PC-3 (cell line): ENCODE data around the gene PRKCSH. TPM values are rescaled to one million over a fixed set of nuclear protein-coding genes. Genes with fewer than 3 reads are reported as not detected.

ENCODE experiments used
- ATAC-seq: fragments of 200-7000 bp; cut with Tn5 transposase; 2 replicates; pipeline ENCODE4 v1.9.1; 2020; ENCODE audit warnings: mild to moderate bottlenecking, moderate library complexity
- BruUV-seq: library from RNA; stranded (reverse); fragments of 400-500 nt; replicated peaks from 2 replicates; lab custom pipeline; 2021; lab: Mats Ljungman, UMichigan
- CTCF ChIA-PET: fragments of 300-600 bp; sonication (Branson Sonifier 250); formaldehyde crosslinking; loops from one replicate; lab custom pipeline; 2022; ENCODE audit warnings: antibody characterized with exemption; lab: Charles Lee
- POLR2A ChIA-PET: fragments of 300-600 bp; sonication (Branson Sonifier 250); formaldehyde crosslinking; loops from one replicate; lab custom pipeline; 2022; ENCODE audit warnings: antibody characterized with exemption; ENCODE audit not compliant: unreplicated experiment; lab: Charles Lee
- DNase-seq: peaks from one replicate; pipeline ENCODE4 v3.0.0-alpha.2; 2015
- H2AFZ ChIP-seq: fragments of 300-600 bp; sonication (generic); 2 replicates; pipeline ENCODE4 v1.6.0; 2016; ENCODE audit warnings: antibody characterized with exemption, low read length
- H3F3A ChIP-seq: fragments of 300-600 bp; sonication (generic); one replicate; pipeline ENCODE4 v1.6.0; 2017; ENCODE audit warnings: antibody characterized with exemption, low read length, control low read depth, mild to moderate bottlenecking; ENCODE audit not compliant: unreplicated experiment
- H3K27ac ChIP-seq: fragments of 300-600 bp; sonication (generic); 2 replicates; pipeline ENCODE4 v1.5.1; 2016; ENCODE audit warnings: mild to moderate bottlenecking, low read length
- H3K27me3 ChIP-seq: fragments of 300-600 bp; sonication (generic); 2 replicates; pipeline ENCODE4 v1.6.1; 2016; ENCODE audit warnings: low read length, mixed read lengths
- H3K36me3 ChIP-seq: fragments of 300-600 bp; sonication (generic); 2 replicates; pipeline ENCODE4 v1.6.1; 2016; ENCODE audit warnings: low read depth, mixed run types, low read length, mixed read lengths
- H3K4me1 ChIP-seq: fragments of 300-600 bp; sonication (generic); 2 replicates; pipeline ENCODE4 v1.5.1; 2016; ENCODE audit warnings: low read length; ENCODE audit not compliant: insufficient read depth
- H3K4me2 ChIP-seq: fragments of 300-600 bp; sonication (generic); 2 replicates; pipeline ENCODE4 v1.6.0; 2016; ENCODE audit warnings: low read length
- H3K4me3 ChIP-seq: fragments of 300-600 bp; sonication (generic); 2 replicates; pipeline ENCODE4 v1.5.1; 2016; ENCODE audit warnings: mild to moderate bottlenecking, low read length, mixed read lengths
- H3K79me2 ChIP-seq: fragments of 300-600 bp; sonication (generic); 2 replicates; pipeline ENCODE4 v1.6.1; 2017; ENCODE audit warnings: low read length, mixed read lengths
- H3K9ac ChIP-seq: fragments of 300-600 bp; sonication (generic); 2 replicates; pipeline ENCODE4 v1.6.0; 2016; ENCODE audit warnings: mild to moderate bottlenecking, low read length
- H3K9me2 ChIP-seq: fragments of 300-600 bp; sonication (generic); replicated peaks from 2 replicates; pipeline ENCODE4 v1.6.1; 2016; ENCODE audit warnings: mixed run types, low read length, mixed read lengths
- H3K9me3 ChIP-seq: fragments of 300-600 bp; sonication (generic); 2 replicates; pipeline ENCODE4 v1.6.1; 2016; ENCODE audit warnings: low read length, mixed read lengths
- H4K20me1 ChIP-seq: fragments of 300-600 bp; sonication (generic); 2 replicates; pipeline ENCODE4 v1.6.1; 2016; ENCODE audit warnings: low read length, mixed read lengths
- EZH2 ChIP-seq: fragments of 300-600 bp; sonication (generic); IDR thresholded peaks from one replicate; pipeline ENCODE4 v1.6.1; 2017; ENCODE audit warnings: antibody characterized with exemption, mild to moderate bottlenecking, low read length; ENCODE audit not compliant: unreplicated experiment
- EZH2phosphoT487 ChIP-seq: fragments of 300-600 bp; sonication (generic); IDR thresholded peaks from 2 replicates; pipeline ENCODE4 v1.6.1; 2018; ENCODE audit warnings: mild to moderate bottlenecking, antibody characterized with exemption, low read length, borderline replicate concordance
- intact Hi-C: fragments of 100-400 bp; cut with micrococcal nuclease; formaldehyde crosslinking; loops from 2 replicates; pipeline ENCODE4 v1.9.0; 2023
- total RNA-seq: library from RNA; depleted of rRNA; stranded (reverse); fragments of >200 nt; gene quantifications from 2 replicates; pipeline ENCODE4 v1.2.3, GENCODE V29; 2014
- TF ChIP-seq, protein P1 (sequence below): fragments of 300-600 bp; sonication (generic); conservative IDR thresholded peaks from 2 replicates; pipeline ENCODE4 v1.5.1; 2017; ENCODE audit warnings: antibody characterized with exemption, low read depth, mild to moderate bottlenecking, low read length

Gene PRKCSH
- total RNA-seq, 1 experiment from 2014 or later = 222 TPM

DNA sequence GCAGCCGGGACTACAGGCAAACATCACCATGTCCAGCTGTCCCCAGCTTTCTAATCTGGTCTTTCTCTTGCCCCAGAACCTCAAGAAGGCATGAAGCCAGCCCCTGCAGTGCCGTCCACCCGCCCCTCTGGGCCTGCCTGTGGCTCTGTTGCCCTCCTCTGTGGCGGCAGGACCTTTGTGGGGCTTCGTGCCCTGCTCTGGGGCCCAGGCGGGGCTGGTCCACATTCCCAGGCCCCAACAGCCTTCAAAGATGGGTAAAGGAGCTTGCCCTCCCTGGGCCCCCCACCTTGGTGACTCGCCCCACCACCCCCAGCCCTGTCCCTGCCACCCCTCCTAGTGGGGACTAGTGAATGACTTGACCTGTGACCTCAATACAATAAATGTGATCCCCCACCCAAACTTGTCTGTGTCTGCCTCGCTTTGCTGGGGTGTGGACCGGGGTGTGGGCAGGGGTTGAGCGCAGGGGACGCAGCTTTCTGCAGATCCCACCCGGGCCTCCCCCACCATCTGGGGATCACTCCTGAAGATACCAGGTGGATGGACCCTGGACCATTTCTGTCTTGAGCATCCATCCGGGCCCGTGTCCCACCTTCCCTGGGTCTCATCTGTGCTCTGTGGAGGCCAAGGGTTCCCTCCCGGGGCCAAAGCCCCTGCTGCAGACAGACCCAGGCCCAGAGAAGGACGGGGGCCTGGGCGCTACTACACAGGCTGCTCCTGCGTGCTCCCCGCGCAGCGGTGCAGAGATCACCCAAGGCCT is 15.3 kb downstream of the PRKCSH start:
- ChIA-PET POLR2A (no interaction called here), CTCF (no interaction called here)
- H4K20me1 ChIP-seq = no peaks in the 10 kb centered on the region
- DNase-seq (no peak), ATAC-seq (no peak)
- H3K27ac ChIP-seq = no peak overlapping the region
- H3K9me2 ChIP-seq = no peaks in the 10 kb centered on the region
- no peak overlapping the region for H3K4me2 ChIP-seq
- BruUV-seq = no TSS peak
- intact Hi-C loops = no loop called here
- H3K9ac ChIP-seq = no peak overlapping the region
- no peaks in the 10 kb centered on the region for H3F3A ChIP-seq
- H3K9me3 ChIP-seq = no peaks in the 10 kb centered on the region
- no peak overlapping the region for H2AFZ ChIP-seq
- no peaks in the 10 kb centered on the region for H3K79me2 ChIP-seq
- peaks cover 31% of the 10 kb centered on the region for H3K36me3 ChIP-seq
- TF ChIP-seq EZH2 (no peak), EZH2phosphoT487 (no peak)
- TF ChIP-seq, protein P1, sequence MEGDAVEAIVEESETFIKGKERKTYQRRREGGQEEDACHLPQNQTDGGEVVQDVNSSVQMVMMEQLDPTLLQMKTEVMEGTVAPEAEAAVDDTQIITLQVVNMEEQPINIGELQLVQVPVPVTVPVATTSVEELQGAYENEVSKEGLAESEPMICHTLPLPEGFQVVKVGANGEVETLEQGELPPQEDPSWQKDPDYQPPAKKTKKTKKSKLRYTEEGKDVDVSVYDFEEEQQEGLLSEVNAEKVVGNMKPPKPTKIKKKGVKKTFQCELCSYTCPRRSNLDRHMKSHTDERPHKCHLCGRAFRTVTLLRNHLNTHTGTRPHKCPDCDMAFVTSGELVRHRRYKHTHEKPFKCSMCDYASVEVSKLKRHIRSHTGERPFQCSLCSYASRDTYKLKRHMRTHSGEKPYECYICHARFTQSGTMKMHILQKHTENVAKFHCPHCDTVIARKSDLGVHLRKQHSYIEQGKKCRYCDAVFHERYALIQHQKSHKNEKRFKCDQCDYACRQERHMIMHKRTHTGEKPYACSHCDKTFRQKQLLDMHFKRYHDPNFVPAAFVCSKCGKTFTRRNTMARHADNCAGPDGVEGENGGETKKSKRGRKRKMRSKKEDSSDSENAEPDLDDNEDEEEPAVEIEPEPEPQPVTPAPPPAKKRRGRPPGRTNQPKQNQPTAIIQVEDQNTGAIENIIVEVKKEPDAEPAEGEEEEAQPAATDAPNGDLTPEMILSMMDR = no peak
- no peak overlapping the region for H3K4me3 ChIP-seq
- H3K4me1 ChIP-seq = no peaks in the 10 kb centered on the region
- no peaks in the 10 kb centered on the region for H3K27me3 ChIP-seq

DNA sequence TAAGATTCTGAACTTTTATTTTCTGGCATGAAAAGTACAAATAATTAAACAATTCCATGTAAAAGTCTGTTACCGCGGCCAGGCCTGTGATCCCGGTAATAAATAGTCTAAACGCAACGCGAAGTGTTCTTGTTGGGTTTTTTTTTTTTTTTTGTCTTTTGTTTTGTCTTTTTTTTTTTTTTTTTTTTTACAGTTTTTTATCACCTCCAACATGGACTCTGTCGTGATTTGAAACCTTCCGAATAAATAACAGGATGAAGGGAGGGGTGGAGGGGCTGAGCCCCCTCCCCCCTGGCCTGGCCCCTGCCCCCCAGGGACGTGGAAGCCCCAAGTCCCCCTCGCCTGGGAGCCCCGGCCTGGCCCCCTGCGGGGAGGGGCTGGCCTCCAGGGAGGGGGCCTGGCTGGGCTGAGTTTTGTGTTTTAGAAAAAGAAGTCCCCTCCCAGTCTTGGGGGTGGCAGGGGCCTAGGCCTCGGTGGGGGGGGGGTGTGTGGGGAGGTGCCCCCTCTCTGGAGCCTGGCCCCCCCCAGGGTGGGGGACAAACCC is 16.0 kb downstream of the PRKCSH start:
- intact Hi-C loops = no loop called here
- BruUV-seq = no TSS peak

More for the DNA sequence above, 16.0 kb downstream of the PRKCSH start:
- POLR2A ChIA-PET = no interaction called here
- ATAC-seq (no peak), DNase-seq (no peak)
- no peak for TF ChIP-seq EZH2
- TF ChIP-seq, protein P1 = no peak
- TF ChIP-seq EZH2phosphoT487 = no peak
- Histone ChIP-seq H2AFZ (no peak overlapping the region), H3K27ac (no peak overlapping the region), H3K4me2 (no peak overlapping the region), H3K4me3 (no peak overlapping the region), H4K20me1 (no peaks in the 10 kb centered on the region), H3K9ac (no peak overlapping the region), H3F3A (no peaks in the 10 kb centered on the region), H3K9me3 (no peaks in the 10 kb centered on the region), H3K27me3 (no peaks in the 10 kb centered on the region), H3K36me3 (peaks cover 27% of the 10 kb centered on the region), H3K9me2 (no peaks in the 10 kb centered on the region), H3K79me2 (no peaks in the 10 kb centered on the region), H3K4me1 (no peaks in the 10 kb centered on the region)
- CTCF ChIA-PET = no interaction called here
